Endometrium (tissue), 2 donors: ENCODE measurements around the gene DNAJC5.

Experiments used
- FAIRE-seq: peaks from 2 replicates; lab custom pipeline; 2012; peaks lifted over from hg19 to GRCh38; lab: Jason Lieb, UNC
- donor health status: control.
- donor health status: control.

The DNAJC5 gene

GRCh38 chr20:63884506-63885263 is 10.2 kb upstream of the DNAJC5 start:
- no peak for FAIRE-seq

- no peak for FAIRE-seq
Observed at GRCh38 chr20:63885264-63886053, 9.5 kb upstream of the DNAJC5 start.

GRCh38 chr20:63886054-63886419 is 8.9 kb upstream of the DNAJC5 start:
- no peak for FAIRE-seq

- FAIRE-seq, result no peak
Observed at GRCh38 chr20:63886921-63887320, 8.0 kb upstream of the DNAJC5 start.

- FAIRE-seq, result no peak
Observed at GRCh38 chr20:63889241-63890200, 5.4 kb upstream of the DNAJC5 start.

GRCh38 chr20:63890201-63890576 is 4.7 kb upstream of the DNAJC5 start:
- no peak for FAIRE-seq

- no peak for FAIRE-seq
Observed at GRCh38 chr20:63890616-63891015, 4.3 kb upstream of the DNAJC5 start.

- no peak for FAIRE-seq
Observed at GRCh38 chr20:63891061-63892002, 3.6 kb upstream of the DNAJC5 start.

- no peak for FAIRE-seq
Observed at GRCh38 chr20:63892402-63892801, 2.5 kb upstream of the DNAJC5 start.

GRCh38 chr20:63893999-63894357 is 948 bp upstream of the DNAJC5 start:
- FAIRE-seq, result no peak

GRCh38 chr20:63895202-63895951 is 451 bp downstream of the DNAJC5 start:
- no peak for FAIRE-seq

- no peak for FAIRE-seq
Observed at GRCh38 chr20:63895952-63896263, 982 bp downstream of the DNAJC5 start.

- FAIRE-seq, result no peak
Observed at GRCh38 chr20:63896264-63897105, 1.6 kb downstream of the DNAJC5 start.

GRCh38 chr20:63897978-63898561 is 3.1 kb downstream of the DNAJC5 start:
- FAIRE-seq, result no peak

GRCh38 chr20:63898882-63899558 is 4.1 kb downstream of the DNAJC5 start:
- no peak for FAIRE-seq

- no peak for FAIRE-seq
Observed at GRCh38 chr20:63900413-63900812, 5.5 kb downstream of the DNAJC5 start.

- no peak for FAIRE-seq
Observed at GRCh38 chr20:63903796-63904561, 9.1 kb downstream of the DNAJC5 start.

GRCh38 chr20:63908008-63908682 is 13.2 kb downstream of the DNAJC5 start:
- FAIRE-seq, result no peak
